ENCODE measurements around the gene R3HDM1. TPM values are rescaled to one million over a fixed set of nuclear protein-coding genes. Genes with fewer than 3 reads are reported as not detected.

The R3HDM1 gene
- total and polyA plus RNA-seq, 2 of the 4 experiments (the other 2 are of a cell fraction): 5.9 to 38.1 TPM

DNA sequence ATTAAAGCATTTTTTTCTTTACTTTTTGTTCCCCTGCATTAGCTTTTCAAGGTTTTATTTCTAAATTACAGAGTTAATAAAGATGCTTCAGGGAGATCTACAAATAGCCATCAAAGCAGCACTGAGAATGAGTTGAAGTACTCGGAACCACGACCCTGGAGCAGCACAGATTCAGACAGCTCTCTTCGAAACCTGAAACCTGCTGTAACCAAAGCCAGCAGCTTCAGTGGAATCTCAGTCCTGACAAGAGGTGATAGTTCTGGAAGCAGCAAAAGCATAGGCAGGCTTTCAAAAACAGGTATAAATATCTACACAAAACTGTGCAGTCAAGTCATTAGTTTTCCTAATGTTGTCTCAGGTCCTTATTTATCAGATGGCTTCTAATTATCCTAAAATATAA, 107.5 kb downstream of the R3HDM1 start:
- Histone ChIP-seq H3K27ac (ENCODE audit: insufficient read depth, low read length) (no peak overlapping the region), H3K4me1 (ENCODE audit: control insufficient read depth, insufficient read depth, low read length) (no peaks in the 10 kb centered on the region), H3K9ac (ENCODE audit: low read depth, low read length) (no peak overlapping the region), H3K4me3 (ENCODE audit: insufficient read depth, low read depth, low read length) (no peak overlapping the region), H2BK120ac (ENCODE audit: low read depth, low read length) (no peak overlapping the region), H2AFZ (replicated peaks; ENCODE audit: low read length, poor library complexity) (no peak overlapping the region), H3K14ac (replicated peaks; ENCODE audit: low read depth, low read length) (no peak overlapping the region), H2BK20ac (ENCODE audit: low read depth, low read length) (no peak overlapping the region), H4K5ac (ENCODE audit: low read depth, low read length) (no peak overlapping the region), H3K23ac (ENCODE audit: low read depth, low read length) (no peak overlapping the region), H3K9me3 (ENCODE audit: control insufficient read depth, insufficient read depth, low read length) (no peaks in the 10 kb centered on the region), H3K9me1 (ENCODE audit: insufficient read depth, low read length) (no peaks in the 10 kb centered on the region), H3K56ac (ENCODE audit: extremely low read depth, insufficient read depth, low read length) (no peak overlapping the region), H4K20me1 (ENCODE audit: insufficient read depth, low read length) (no peaks in the 10 kb centered on the region), H4K91ac (ENCODE audit: insufficient read depth, low read depth, low read length) (no peak overlapping the region), H3K4ac (ENCODE audit: low read depth, low read length) (no peak overlapping the region), H2AK9ac (replicated peaks; ENCODE audit: low read depth, low read length, poor library complexity) (no peak overlapping the region), H3K27me3 (ENCODE audit: control insufficient read depth, insufficient read depth, low read length) (no peaks in the 10 kb centered on the region), H3K79me1 (ENCODE audit: low read depth in 1 of 2, low read length in 2 of 2) (no peaks in the 10 kb centered on the region), H4K8ac (ENCODE audit: low read depth in 2 of 2, low read length in 2 of 2) (no peak overlapping the region), H2BK5ac (ENCODE audit: low read depth, low read length, poor library complexity, severe bottlenecking) (no peak overlapping the region), H2BK15ac (ENCODE audit: low read depth, low read length) (no peak overlapping the region), H2AK5ac (ENCODE audit: low read depth, low read length) (no peak overlapping the region), H3K36me3 (ENCODE audit: control insufficient read depth, insufficient read depth, low read length) (peaks cover 9% of the 10 kb centered on the region), H3K18ac (ENCODE audit: low read depth, low read length) (no peak overlapping the region), H3K4me2 (ENCODE audit: low read depth, low read length) (no peak overlapping the region)
- dilution Hi-C loops (cut with HindIII; ENCODE audit: low sequenced_read_pairs, unreplicated experiment): no loop called here
- BruUV-seq (replicated peaks): no TSS peak
- no CpG with 5 or more reads among the region's 3 CpGs for WGBS, 2 experiments (ENCODE audit: extremely low coverage in 2 of 2, insufficient read length in 1 of 2)
- ATAC-seq (ENCODE audit: low read depth) (no peak), DNase-seq (no peak)
- in situ Hi-C loops (cut with MboI; ENCODE audit: low sequenced_read_pairs): no loop called here
- ChIA-PET POLR2A (ENCODE audit: unreplicated experiment) (no interaction called here), CTCF (interaction anchor here (1.0 kb wide), 1 partner anchor 53 kb away, joined by 3 read pairs; no protein-coding TSS in a partner anchor)
- TF ChIP-seq SMC3 (IDR thresholded peaks at IDR 0.05; ENCODE audit: low read depth, low read length) (no peak), MXI1 (IDR thresholded peaks at IDR 0.05; ENCODE audit: borderline replicate concordance, low read depth, low read length) (no peak), MAZ (IDR thresholded peaks at IDR 0.05; ENCODE audit: borderline replicate concordance, low read depth, low read length) (no peak), RCOR1 (IDR thresholded peaks at IDR 0.05; ENCODE audit: insufficient replicate concordance, low read length) (no peak), RFX5 (IDR thresholded peaks at IDR 0.05; ENCODE audit: low read depth, low read length) (no peak), FOS (IDR thresholded peaks at IDR 0.05; ENCODE audit: low read depth, low read length) (no peak), USF2 (IDR thresholded peaks at IDR 0.05; ENCODE audit: low read depth, low read length) (no peak), NFE2L2 (IDR thresholded peaks at IDR 0.05; ENCODE audit: low read depth, low read length) (no peak), RAD21 (IDR thresholded peaks at IDR 0.05; ENCODE audit: low read length) (no peak), BHLHE40 (IDR thresholded peaks at IDR 0.05; ENCODE audit: low read depth, low read length) (no peak), MAFK (IDR thresholded peaks at IDR 0.05; ENCODE audit: low read depth, low read length) (no peak)
- TF ChIP-seq, protein P1, sequence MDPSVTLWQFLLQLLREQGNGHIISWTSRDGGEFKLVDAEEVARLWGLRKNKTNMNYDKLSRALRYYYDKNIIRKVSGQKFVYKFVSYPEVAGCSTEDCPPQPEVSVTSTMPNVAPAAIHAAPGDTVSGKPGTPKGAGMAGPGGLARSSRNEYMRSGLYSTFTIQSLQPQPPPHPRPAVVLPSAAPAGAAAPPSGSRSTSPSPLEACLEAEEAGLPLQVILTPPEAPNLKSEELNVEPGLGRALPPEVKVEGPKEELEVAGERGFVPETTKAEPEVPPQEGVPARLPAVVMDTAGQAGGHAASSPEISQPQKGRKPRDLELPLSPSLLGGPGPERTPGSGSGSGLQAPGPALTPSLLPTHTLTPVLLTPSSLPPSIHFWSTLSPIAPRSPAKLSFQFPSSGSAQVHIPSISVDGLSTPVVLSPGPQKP (IDR thresholded peaks at IDR 0.05; ENCODE audit: borderline replicate concordance, low read depth, low read length): no peak
- intact Hi-C loops (cut with micrococcal nuclease): no loop called here
